HCT116 (cell line): ENCODE results near the gene TSKU.

ENCODE experiments used
- CTCF ChIP-seq, 3 experiments: fragments of 200-600 bp in 1 of 3; sonication (generic) in 1 of 3; IDR thresholded peaks in 2 of 3; conservative IDR thresholded peaks in 1 of 3; 2 replicates each; pipeline ENCODE4 v1.5.1; 2012 to 2017; ENCODE audit warnings: low read depth in 2 of 3, low read length in 2 of 3, antibody characterized with exemption in 1 of 3, borderline replicate concordance in 1 of 3, control low read depth in 1 of 3, mild to moderate bottlenecking in 1 of 3, mixed read lengths in 1 of 3, mixed run types in 1 of 3, moderate library complexity in 1 of 3; ENCODE audit not compliant: insufficient read depth in 1 of 3
- ELF1 ChIP-seq: IDR thresholded peaks from 2 replicates; pipeline ENCODE4 v1.6.1; 2012; ENCODE audit warnings: low read depth, borderline replicate concordance
- EZH2 ChIP-seq: fragments of 200-600 bp; sonication (generic); IDR thresholded peaks from 2 replicates; pipeline ENCODE4 v1.6.1; 2017; ENCODE audit warnings: antibody characterized with exemption, mixed run types
- MAX ChIP-seq: IDR thresholded peaks from 2 replicates; pipeline ENCODE4 v1.6.1; 2012
- POLR2A ChIP-seq: IDR thresholded peaks from 2 replicates; pipeline ENCODE4 v1.7.0; 2011; ENCODE audit warnings: borderline replicate concordance; ENCODE audit not compliant: insufficient read depth, insufficient read length; ENCODE audit errors: extremely low read depth
- RAD21 ChIP-seq: IDR thresholded peaks from 2 replicates; pipeline ENCODE4 v1.6.1; 2012; ENCODE audit warnings: low read depth, mild to moderate bottlenecking
- REST ChIP-seq: IDR thresholded peaks from 2 replicates; pipeline ENCODE4 v1.6.1; 2012; ENCODE audit warnings: low read depth
- TCF7L2 ChIP-seq: IDR thresholded peaks from 2 replicates; pipeline ENCODE4 v1.7.0; 2011; ENCODE audit warnings: borderline replicate concordance, inconsistent platforms; ENCODE audit not compliant: insufficient read depth, insufficient read length; ENCODE audit errors: extremely low read depth

GRCh38 chr11:76802621-76803020, 19.5 kb downstream of the TSKU start:
- TF ChIP-seq TCF7L2 (no peak), EZH2 (no peak), CTCF (IDR thresholded peaks at IDR 0.05 in 2 of 3, conservative IDR thresholded peaks at IDR 0.05 in 1 of 3; ENCODE audit: borderline replicate concordance in 1 of 3, insufficient read depth in 1 of 3, low read depth in 2 of 3, low read length in 2 of 3) (no peak), MAX (no peak), POLR2A (no peak), RAD21 (no peak), ELF1 (no peak), REST (no peak)
